HepG2 (cell line): ENCODE data around the gene CTAGE6.
"Not testable (repeated sequence)": the region's sequence is repeated elsewhere in the genome, so short reads cannot be mapped to it uniquely, and the experiment has no call there.

Source experiments
- ARNT ChIP-seq: fragments of 450-650 bp; IDR thresholded peaks from 2 replicates; pipeline ENCODE4 v1.6.1; 2017
- ATF7-NPFF ChIP-seq: sonication (generic); formaldehyde crosslinking; IDR thresholded peaks from 2 replicates; pipeline ENCODE4 v1.8.1; 2023; ENCODE audit warnings: mild to moderate bottlenecking, low read depth, missing genetic modification reagents, moderate library complexity
- GMEB2 ChIP-seq: IDR thresholded peaks from 2 replicates; pipeline ENCODE4 v1.6.1; 2016; ENCODE audit warnings: missing biosample characterization, missing genetic modification reagents, low read depth
- GTF2F1 ChIP-seq: fragments of 150-350 bp; IDR thresholded peaks from 2 replicates; pipeline ENCODE4 v1.6.1; 2014; ENCODE audit warnings: low read length
- MAFF ChIP-seq: IDR thresholded peaks from 2 replicates; pipeline ENCODE4 v1.6.1; 2011; ENCODE audit warnings: low read depth, low read length, improper control_type of control experiment
- NBN ChIP-seq: fragments of 450-650 bp; conservative IDR thresholded peaks from 2 replicates; pipeline ENCODE4 v1.6.1; 2017
- POLR2AphosphoS5 ChIP-seq: IDR thresholded peaks from 2 replicates; pipeline ENCODE4 v1.6.1; 2012; ENCODE audit warnings: low read depth, low read length
- USF2 ChIP-seq, 2 experiments: sonication (generic) in 1 of 2; formaldehyde crosslinking in 1 of 2; IDR thresholded peaks; 2 replicates each; pipeline versions ENCODE4 v1.5.1 to v1.6.1; 2011 to 2020; ENCODE audit warnings: borderline replicate concordance in 1 of 2, low read depth in 1 of 2, low read length in 1 of 2, mild to moderate bottlenecking in 1 of 2, missing genetic modification reagents in 1 of 2, moderate library complexity in 1 of 2
- YY1 ChIP-seq: IDR thresholded peaks from 2 replicates; pipeline ENCODE4 v1.6.1; 2011; ENCODE audit warnings: low read length, low read depth, moderate library complexity, mild to moderate bottlenecking; ENCODE audit not compliant: insufficient read depth, insufficient replicate concordance
- ZBTB49 ChIP-seq: sonication (generic); formaldehyde crosslinking; IDR thresholded peaks from 2 replicates; pipeline ENCODE4 v1.4.0; 2020; ENCODE audit warnings: missing genetic modification reagents, borderline replicate concordance
- ZNF496 ChIP-seq: sonication (generic); formaldehyde crosslinking; IDR thresholded peaks from 2 replicates; pipeline ENCODE4 v1.8.1; 2023; ENCODE audit warnings: mild to moderate bottlenecking, moderate library complexity, missing genetic modification reagents; ENCODE audit not compliant: insufficient replicate concordance
- ZNF670 ChIP-seq: sonication (generic); formaldehyde crosslinking; IDR thresholded peaks from 2 replicates; pipeline ENCODE4 v1.8.0; 2022; ENCODE audit warnings: mild to moderate bottlenecking, missing genetic modification reagents, borderline replicate concordance

DNA sequence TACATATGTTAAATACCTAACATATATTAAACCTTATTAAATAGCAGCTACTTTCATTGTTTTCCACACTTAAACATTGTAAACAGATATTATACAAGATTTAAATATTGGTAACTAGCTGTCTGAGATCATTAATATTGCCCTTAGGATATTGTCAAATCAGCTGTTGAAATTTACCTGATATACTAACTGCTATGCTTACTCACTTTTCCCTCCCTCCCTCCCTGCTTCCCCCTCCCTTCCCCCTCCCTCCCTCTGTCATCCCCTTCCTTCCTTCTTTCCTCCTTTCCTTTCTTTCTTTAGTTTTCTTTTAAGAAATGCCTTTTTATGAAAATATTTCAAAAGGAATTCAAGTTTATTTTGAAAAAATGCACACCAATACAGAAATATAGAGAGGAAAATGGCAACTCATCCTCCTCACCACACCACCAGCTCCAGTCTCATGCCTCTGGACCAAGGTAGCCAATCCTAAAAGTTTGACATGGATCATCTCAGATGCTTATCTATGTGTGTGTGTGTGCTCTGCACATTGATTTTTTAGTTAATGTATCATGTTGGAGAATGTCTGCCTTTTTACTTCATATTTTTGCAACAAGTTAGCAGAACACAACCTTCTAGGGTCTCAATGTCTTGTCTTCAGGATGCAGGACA is 41.8 kb downstream of the CTAGE6 start:
- not testable (repeated sequence) for TF ChIP-seq MAFF; USF2 (IDR thresholded peaks at IDR 0.05; ENCODE audit: low read depth, low read length); USF2 (CRISPR knock-in tag; IDR thresholded peaks at IDR 0.05; ENCODE audit: borderline replicate concordance); YY1; ZNF670 (CRISPR knock-in tag); NBN; GMEB2 (CRISPR knock-in tag); ATF7-NPFF (CRISPR knock-in tag); POLR2AphosphoS5; ARNT; ZNF496 (CRISPR knock-in tag); ZBTB49; GTF2F1
